GM12874 (cell line): ENCODE measurements around the gene SLC22A23.

Source experiments
- CTCF ChIP-seq: IDR thresholded peaks from 2 replicates; pipeline ENCODE4 v1.5.1; 2011; ENCODE audit warnings: low read depth, mild to moderate bottlenecking, control low read depth, low read length, moderate library complexity; ENCODE audit not compliant: insufficient read depth

The SLC22A23 gene

GRCh38 chr6:3455569-3456394 is 1.1 kb downstream of the SLC22A23 start:
- TF ChIP-seq CTCF = no peak

GRCh38 chr6:3455147-3455568 is 1.7 kb downstream of the SLC22A23 start:
- TF ChIP-seq CTCF = no peak

GRCh38 chr6:3454273-3455010 is 2.4 kb downstream of the SLC22A23 start:
- TF ChIP-seq CTCF = no peak

- TF ChIP-seq CTCF = no peak
Measured at GRCh38 chr6:3453413-3454272, 3.2 kb downstream of the SLC22A23 start.

GRCh38 chr6:3451498-3451897 is 5.4 kb downstream of the SLC22A23 start:
- TF ChIP-seq CTCF = no peak

- no peak for TF ChIP-seq CTCF
Measured at GRCh38 chr6:3450888-3451287, 6.0 kb downstream of the SLC22A23 start.
